Stimulated activated effector memory CD8-positive, alpha-beta T cell treated with anti-CD3 and anti-CD28 coated beads, Interleukin-12 subunit alpha, Interleukin-12 subunit beta, amount 100 ng/mL, for 72 hours (primary cell): Measurements from ENCODE around the gene WWTR1.

Experiments
- ATAC-seq: fragments of 150-1000 bp; cut with Tn5 transposase; 2 replicates; pipeline ENCODE4 v1.10.0; 2021
- DNase-seq, 2 donors: peaks; one replicate each; pipeline ENCODE4 v3.0.0; 2021 to 2022; ENCODE audit warnings: low spot score in 2 of 2
- H3K27ac Mint-ChIP-seq: one replicate; pipeline ENCODE4 v1.8.0; 2022; ENCODE audit warnings: mild to moderate bottlenecking, mixed read lengths
- H3K36me3 Mint-ChIP-seq: one replicate; pipeline ENCODE4 v1.8.0; 2022; ENCODE audit warnings: mild to moderate bottlenecking, mixed read lengths
- H3K4me1 Mint-ChIP-seq: one replicate; pipeline ENCODE4 v1.8.0; 2022; ENCODE audit warnings: mixed read lengths
- H3K4me3 Mint-ChIP-seq: one replicate; pipeline ENCODE4 v1.8.0; 2022; ENCODE audit warnings: mild to moderate bottlenecking, mixed read lengths
- H3K9me3 Mint-ChIP-seq: one replicate; pipeline ENCODE4 v1.8.0; 2022; ENCODE audit warnings: mixed read lengths

WWTR1 gene

GRCh38 chr3:149640976-149641728 lies 16.7 kb downstream of the WWTR1 start:
- Mint-ChIP-seq H3K9me3 (no peaks in the 10 kb centered on the region), H3K4me1 (no peaks in the 10 kb centered on the region), H3K27ac (no peak overlapping the region), H3K36me3 (no peaks in the 10 kb centered on the region), H3K4me3 (no peak overlapping the region)
- DNase-seq (no peak), ATAC-seq (no peak)

DNA sequence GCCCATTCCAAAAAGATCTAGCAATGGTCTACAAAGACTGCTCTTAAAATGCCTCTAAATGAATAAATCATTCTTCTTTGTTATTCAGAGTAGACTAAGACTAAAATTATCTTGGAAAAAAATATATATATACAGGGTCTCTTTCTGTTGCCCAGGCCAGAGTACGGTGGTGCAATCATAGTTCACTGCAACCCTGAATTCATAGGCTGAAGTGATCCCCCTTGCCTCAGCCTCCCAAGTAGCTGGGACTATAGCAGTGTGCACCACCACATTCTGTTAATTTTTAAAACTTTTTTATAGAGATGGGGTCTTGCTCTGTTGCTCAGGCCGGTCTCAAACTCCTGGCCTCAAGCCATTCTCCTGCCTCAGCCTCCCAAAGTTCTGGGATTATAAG lies 18.7 kb downstream of the WWTR1 start:
- H3K36me3 Mint-ChIP-seq, result no peaks in the 10 kb centered on the region
- no peak for DNase-seq
- H3K9me3 Mint-ChIP-seq, result no peaks in the 10 kb centered on the region
- no peaks in the 10 kb centered on the region for H3K4me1 Mint-ChIP-seq
- H3K27ac Mint-ChIP-seq, result no peak overlapping the region
- no peak for ATAC-seq
- no peak overlapping the region for H3K4me3 Mint-ChIP-seq

DNA sequence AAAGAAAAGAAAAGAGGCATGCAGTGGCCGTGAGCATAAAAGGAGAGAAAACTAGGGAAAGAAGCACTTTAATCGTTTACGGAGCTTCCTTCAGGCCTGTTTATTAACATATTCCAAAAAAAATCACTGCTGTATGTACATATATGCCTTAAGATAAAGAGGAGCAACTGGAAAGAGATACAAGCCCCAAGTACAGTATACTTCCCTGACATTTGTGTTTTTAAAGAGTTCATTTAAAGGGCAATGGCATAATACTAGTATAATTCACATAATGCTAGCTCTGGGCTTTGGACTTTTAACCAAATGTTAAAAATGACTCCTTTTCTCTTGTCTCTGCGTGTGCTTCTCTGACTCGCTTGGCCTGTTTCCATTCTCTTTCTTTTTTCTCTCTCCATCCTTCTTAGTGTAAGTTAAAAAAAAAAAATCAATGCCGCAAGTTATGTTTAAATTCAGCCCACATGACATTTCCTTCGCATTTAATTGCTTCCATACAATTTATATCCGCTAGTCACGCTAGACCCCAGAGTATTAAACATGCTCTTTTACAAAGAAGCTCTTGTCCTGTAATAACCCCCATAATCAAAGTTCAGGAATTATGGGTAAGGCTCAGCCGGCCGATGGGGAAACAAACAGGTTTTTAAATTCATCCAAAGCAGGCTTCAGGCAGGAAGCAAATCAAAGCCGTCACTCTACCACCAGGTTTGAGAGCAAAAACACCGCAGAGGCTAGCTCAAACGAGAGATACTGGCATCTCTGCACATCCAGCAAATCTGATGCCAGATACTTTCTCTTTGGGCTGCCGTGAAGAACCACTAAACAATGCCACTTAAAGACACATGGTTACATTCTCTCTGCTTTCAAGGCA lies 19.4 kb downstream of the WWTR1 start:
- Mint-ChIP-seq H3K36me3 (no peaks in the 10 kb centered on the region), H3K4me3 (no peak overlapping the region), H3K9me3 (no peaks in the 10 kb centered on the region), H3K27ac (no peak overlapping the region), H3K4me1 (no peaks in the 10 kb centered on the region)
- DNase-seq, result no peak
- ATAC-seq, result no peak

DNA sequence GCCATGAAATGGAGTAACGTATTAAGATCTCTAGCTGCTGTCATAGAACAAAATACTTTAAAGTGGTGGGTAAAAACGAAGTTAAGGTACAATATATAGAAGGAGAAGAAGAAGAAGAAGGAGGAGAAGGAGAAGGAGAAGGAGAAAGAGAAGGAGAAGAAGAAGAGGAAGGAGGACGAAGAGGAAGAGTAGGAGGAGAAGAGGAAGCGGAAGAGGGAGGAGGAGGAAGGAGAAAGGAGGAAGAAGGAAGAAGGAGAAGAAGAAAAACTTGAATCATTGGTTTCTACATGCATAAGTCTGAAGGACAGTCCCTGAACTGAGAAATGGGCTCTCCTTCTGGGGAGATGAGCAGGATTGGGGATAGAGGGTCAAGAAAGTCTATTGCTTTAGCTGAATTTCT lies 22.4 kb downstream of the WWTR1 start:
- no peaks in the 10 kb centered on the region for H3K4me1 Mint-ChIP-seq
- no peak for ATAC-seq
- DNase-seq, result no peak
- no peaks in the 10 kb centered on the region for H3K36me3 Mint-ChIP-seq
- no peak overlapping the region for H3K27ac Mint-ChIP-seq
- H3K4me3 Mint-ChIP-seq, result no peak overlapping the region
- no peaks in the 10 kb centered on the region for H3K9me3 Mint-ChIP-seq

DNA sequence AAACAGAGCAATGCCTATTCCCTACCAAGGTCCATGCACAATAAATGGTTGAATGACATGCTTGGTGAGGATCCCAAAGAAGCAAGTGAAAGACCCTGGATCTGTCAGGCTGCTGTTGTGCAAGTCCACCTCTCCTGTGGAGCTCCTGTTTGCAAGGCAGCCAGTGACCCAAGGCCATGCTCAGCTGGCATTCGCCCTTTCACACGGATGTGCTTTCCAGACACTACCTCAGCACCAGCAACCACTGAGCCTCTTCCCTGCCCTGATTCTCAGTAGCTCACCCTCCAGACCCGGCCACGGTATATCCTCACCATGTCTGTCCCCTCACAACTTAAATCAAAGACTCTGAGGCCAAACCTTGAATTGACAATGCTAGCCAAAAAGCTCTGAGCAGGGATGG lies 23.3 kb downstream of the WWTR1 start:
- Mint-ChIP-seq H3K27ac (no peak overlapping the region), H3K4me1 (no peaks in the 10 kb centered on the region), H3K4me3 (no peak overlapping the region), H3K9me3 (no peaks in the 10 kb centered on the region), H3K36me3 (no peaks in the 10 kb centered on the region)
- ATAC-seq (no peak), DNase-seq (no peak)

- no peak overlapping the region for H3K4me3 Mint-ChIP-seq
- ATAC-seq (no peak), DNase-seq (no peak)
- no peaks in the 10 kb centered on the region for H3K36me3 Mint-ChIP-seq
- H3K27ac Mint-ChIP-seq, result no peak overlapping the region
- no peaks in the 10 kb centered on the region for H3K4me1 Mint-ChIP-seq
- H3K9me3 Mint-ChIP-seq, result no peaks in the 10 kb centered on the region
These were observed 23.8 kb downstream of the WWTR1 start for GRCh38 chr3:149634072-149634471.

DNA sequence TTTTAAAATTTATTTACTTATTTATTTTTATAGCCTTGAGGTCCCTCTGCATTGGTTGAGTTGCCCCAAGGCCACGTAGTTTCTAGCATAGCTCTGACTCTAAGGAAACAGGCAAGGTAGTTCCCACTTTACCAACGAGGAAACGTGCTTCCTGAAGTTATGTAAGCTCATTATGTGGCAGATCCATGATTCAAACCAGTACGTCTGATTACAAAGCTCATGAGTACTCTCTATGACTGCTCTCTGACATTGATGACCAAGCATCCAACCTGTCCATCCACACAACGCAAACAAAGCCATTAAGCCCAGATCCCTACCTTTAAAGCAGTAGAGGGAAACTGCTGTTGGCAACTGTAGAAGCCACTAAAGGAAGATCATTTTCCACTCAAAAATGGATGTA lies 25.6 kb downstream of the WWTR1 start:
- Mint-ChIP-seq H3K4me3 (no peak overlapping the region), H3K27ac (no peak overlapping the region), H3K4me1 (no peaks in the 10 kb centered on the region), H3K36me3 (no peaks in the 10 kb centered on the region), H3K9me3 (no peaks in the 10 kb centered on the region)
- no peak for DNase-seq
- ATAC-seq, result no peak

- DNase-seq, result no peak
- no peak for ATAC-seq
- H3K36me3 Mint-ChIP-seq, result no peaks in the 10 kb centered on the region
These were observed 27.0 kb downstream of the WWTR1 start for GRCh38 chr3:149630806-149631205.

GRCh38 chr3:149628957-149629670 lies 28.7 kb downstream of the WWTR1 start:
- H3K9me3 Mint-ChIP-seq, result no peaks in the 10 kb centered on the region
- DNase-seq, result no peak
- H3K4me3 Mint-ChIP-seq, result no peak overlapping the region

More at GRCh38 chr3:149630806-149631205, 27.0 kb downstream of the WWTR1 start:
- Mint-ChIP-seq H3K4me3 (no peak overlapping the region), H3K4me1 (no peaks in the 10 kb centered on the region), H3K27ac (no peak overlapping the region), H3K9me3 (no peaks in the 10 kb centered on the region)

DNA sequence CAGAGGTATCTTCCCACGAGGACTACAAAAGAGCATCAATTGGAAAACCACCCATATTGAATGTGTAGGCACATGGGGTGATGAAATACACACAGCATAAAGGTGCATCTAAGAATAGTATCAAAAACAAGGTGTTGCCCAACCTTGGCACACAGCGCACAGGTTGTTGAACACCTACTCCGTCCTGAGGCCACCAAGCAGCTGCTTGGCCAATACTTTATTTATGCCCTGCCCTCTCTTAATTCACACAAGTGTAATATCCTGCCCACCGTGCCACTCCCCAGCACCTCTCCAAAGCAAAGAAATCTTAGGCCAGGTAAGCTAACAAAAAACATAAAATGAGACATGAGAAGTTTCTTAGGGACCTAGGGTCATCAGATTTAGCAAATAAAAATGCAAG lies 31.2 kb downstream of the WWTR1 start:
- Mint-ChIP-seq H3K4me1 (no peaks in the 10 kb centered on the region), H3K27ac (no peak overlapping the region), H3K36me3 (no peaks in the 10 kb centered on the region), H3K4me3 (no peak overlapping the region), H3K9me3 (no peaks in the 10 kb centered on the region)
- ATAC-seq (no peak), DNase-seq (no peak)

More at GRCh38 chr3:149628957-149629670, 28.7 kb downstream of the WWTR1 start:
- Mint-ChIP-seq H3K4me1 (no peaks in the 10 kb centered on the region), H3K27ac (no peak overlapping the region), H3K36me3 (no peaks in the 10 kb centered on the region)
- no peak for ATAC-seq

DNA sequence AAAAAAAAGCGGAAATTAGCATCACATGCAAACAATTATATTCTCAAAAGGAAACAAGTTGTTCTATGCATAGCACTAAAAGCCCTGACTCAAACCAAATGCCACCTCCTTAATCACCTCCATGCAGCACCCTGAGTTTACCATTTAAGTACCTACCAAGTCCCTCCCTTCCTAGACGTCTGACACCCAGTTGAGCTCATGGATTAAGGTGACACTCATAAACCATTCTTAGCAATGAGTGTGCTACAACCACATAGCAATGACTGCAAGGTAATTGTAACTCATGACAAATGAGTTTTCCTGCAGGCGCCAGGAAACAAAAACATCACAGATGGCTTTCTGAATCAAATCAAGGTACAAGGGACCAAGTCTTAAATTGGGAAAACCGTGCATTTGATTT lies 32.0 kb downstream of the WWTR1 start:
- DNase-seq (no peak), ATAC-seq (peak; percentile 64)
- Mint-ChIP-seq H3K4me3 (no peak overlapping the region), H3K9me3 (no peaks in the 10 kb centered on the region), H3K4me1 (peaks cover 7% of the 10 kb centered on the region), H3K27ac (no peak overlapping the region), H3K36me3 (no peaks in the 10 kb centered on the region)

DNA sequence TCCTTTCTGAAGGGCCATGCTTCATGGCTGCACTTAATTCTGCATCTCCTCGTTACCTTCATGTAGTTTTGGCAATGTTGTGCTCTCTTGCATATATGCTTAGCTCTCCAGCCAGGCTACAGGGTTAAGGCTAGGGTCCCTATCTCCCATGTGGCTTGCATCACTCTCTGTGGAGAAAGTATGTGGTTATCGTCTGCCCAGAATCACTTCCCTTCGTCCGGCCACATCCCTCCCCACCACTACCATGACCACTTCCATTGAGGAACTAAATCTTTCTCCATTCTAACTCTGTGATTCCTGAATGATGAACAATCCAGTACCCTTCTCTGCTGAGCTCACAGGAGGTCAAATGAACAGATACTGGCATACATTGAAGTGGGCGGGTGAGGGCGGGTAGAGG lies 34.0 kb downstream of the WWTR1 start:
- peaks cover 12% of the 10 kb centered on the region for H3K4me1 Mint-ChIP-seq
- no peaks in the 10 kb centered on the region for H3K9me3 Mint-ChIP-seq
- H3K36me3 Mint-ChIP-seq, result no peaks in the 10 kb centered on the region
- no peak for ATAC-seq
- no peak for DNase-seq
- no peak overlapping the region for H3K4me3 Mint-ChIP-seq
- no peak overlapping the region for H3K27ac Mint-ChIP-seq

GRCh38 chr3:149621218-149622005 lies 36.4 kb downstream of the WWTR1 start:
- peak overlapping the region; percentile 22 for H3K4me3 Mint-ChIP-seq
- H3K27ac Mint-ChIP-seq, result no peak overlapping the region
- no peaks in the 10 kb centered on the region for H3K9me3 Mint-ChIP-seq
- peak; percentile 82 for ATAC-seq
- DNase-seq, result no peak
- H3K4me1 Mint-ChIP-seq, result peaks cover 12% of the 10 kb centered on the region
- no peaks in the 10 kb centered on the region for H3K36me3 Mint-ChIP-seq

GRCh38 chr3:149620291-149621020 lies 37.4 kb downstream of the WWTR1 start:
- Mint-ChIP-seq H3K4me3 (peak overlapping the region; percentile 22), H3K4me1 (peaks cover 12% of the 10 kb centered on the region), H3K9me3 (no peaks in the 10 kb centered on the region), H3K36me3 (no peaks in the 10 kb centered on the region), H3K27ac (peak overlapping the region; percentile 15)
- peak; percentile 90 for ATAC-seq
- no peak for DNase-seq
